Fibroblast of the aortic adventitia (primary cell): ENCODE results near the gene CD200R1L. TPM values are rescaled to one million over a fixed set of nuclear protein-coding genes. Genes with fewer than 3 reads are reported as not detected.

Experiments
- DNase-seq: peaks from one replicate; pipeline ENCODE4 v3.0.0-alpha.2; 2010; ENCODE audit warnings: low read depth
- H3K4me3 ChIP-seq: 2 replicates; pipeline ENCODE4 v1.5.1; 2011; ENCODE audit warnings: low read depth, mild to moderate bottlenecking, control low read depth, low read length, moderate library complexity
- CTCF ChIP-seq: IDR thresholded peaks from 2 replicates; pipeline ENCODE4 v1.5.1; 2011; ENCODE audit warnings: mild to moderate bottlenecking, low read length, control low read depth, inconsistent platforms; ENCODE audit not compliant: insufficient read depth
- total RNA-seq: library from RNA; depleted of rRNA; stranded (reverse); fragments of >200 nt; gene quantifications from 2 replicates; pipeline ENCODE4 v1.2.3, GENCODE V29; 2012; ENCODE audit warnings: low replicate concordance

CD200R1L gene
- total RNA-seq, 1 donor = not detected

DNA sequence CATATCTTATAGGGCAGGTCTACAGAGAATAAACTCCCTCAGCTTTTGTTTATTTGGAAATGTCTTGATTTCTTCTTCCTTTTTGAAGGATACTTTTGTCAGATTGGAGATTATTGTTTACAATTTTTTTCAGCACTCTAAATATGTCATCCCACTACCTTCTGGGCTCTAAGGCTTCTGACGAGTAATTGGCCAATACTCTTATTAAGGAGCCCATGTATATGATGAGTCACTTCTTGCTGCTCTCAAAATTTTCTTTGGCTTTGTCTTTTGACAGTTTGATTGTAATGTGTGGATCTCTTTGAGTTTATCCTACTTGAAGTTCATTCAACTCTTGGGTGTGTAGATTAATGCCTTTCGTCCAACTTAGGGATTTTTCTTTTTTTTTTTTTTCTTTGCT lies 28.9 kb upstream of the CD200R1L start:
- TF ChIP-seq CTCF = no peak
- DNase-seq = no peak
- no peak overlapping the region for H3K4me3 ChIP-seq

DNA sequence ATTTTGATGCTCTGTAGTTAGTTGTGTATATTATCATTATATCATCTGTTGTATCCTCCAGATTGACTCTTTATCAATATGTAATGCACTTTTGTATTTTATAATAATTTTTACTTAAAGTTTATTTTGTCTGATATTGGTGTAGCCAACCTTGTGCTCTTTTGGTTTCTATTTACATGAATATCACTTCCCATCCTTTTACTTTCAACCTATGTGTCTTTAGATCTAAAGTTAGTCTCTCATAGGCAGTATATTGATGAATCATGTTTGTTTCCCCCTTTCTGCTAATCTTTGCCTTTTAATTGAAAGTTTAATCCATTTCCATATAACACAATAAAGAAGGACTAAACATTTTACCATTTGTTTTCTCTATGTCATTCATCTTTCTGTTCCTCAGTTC lies 28.1 kb upstream of the CD200R1L start:
- no peak for DNase-seq
- no peak for TF ChIP-seq CTCF

DNA sequence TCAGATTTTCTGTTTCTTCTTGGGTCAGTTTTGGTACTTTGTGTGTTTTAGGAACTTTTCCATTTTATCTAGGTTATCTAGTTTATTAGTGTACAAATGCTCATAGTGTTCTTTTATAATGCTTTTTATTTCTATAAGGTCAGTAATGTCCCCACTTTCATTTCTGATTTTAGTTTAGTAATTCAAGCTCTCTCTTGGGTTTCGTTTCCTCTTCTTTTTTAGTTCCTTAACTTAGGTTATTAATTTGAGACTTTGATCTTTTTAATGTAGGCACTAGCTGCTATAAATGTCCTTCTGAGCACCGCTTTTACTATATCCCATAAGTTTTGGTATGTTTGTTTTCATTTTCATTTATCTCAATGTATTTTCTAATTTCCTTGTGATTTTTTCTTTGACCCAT lies 27.0 kb upstream of the CD200R1L start:
- TF ChIP-seq CTCF = no peak
- no peak overlapping the region for H3K4me3 ChIP-seq
- DNase-seq = no peak

More for the DNA sequence above, 28.1 kb upstream of the CD200R1L start:
- no peak overlapping the region for H3K4me3 ChIP-seq

GRCh38 chr3:112871735-112872134 lies 25.1 kb upstream of the CD200R1L start:
- no peak overlapping the region for H3K4me3 ChIP-seq
- no peak for TF ChIP-seq CTCF
- no peak for DNase-seq

DNA sequence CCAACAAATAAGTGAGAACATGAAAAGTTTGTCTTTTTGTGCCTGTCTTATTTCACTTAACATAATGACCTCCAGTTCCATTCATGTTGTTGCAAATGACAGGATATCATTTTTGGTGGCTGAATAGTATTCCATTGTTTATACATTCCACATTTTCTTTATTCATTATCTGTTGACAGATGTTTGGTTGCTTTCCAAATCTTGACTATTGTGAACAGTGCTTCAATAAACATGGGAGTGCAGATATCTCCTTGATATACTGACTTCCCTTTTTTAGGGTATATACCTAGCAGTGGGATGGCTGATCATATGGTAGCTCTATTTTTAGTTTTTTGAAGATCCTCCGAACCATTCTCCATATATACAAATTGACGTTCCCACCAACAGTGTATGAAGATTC lies 19.1 kb upstream of the CD200R1L start:
- DNase-seq = no peak
- no peak for TF ChIP-seq CTCF
- H3K4me3 ChIP-seq = no peak overlapping the region

- no peak for DNase-seq
- H3K4me3 ChIP-seq = no peak overlapping the region
- TF ChIP-seq CTCF = no peak
Measured at GRCh38 chr3:112860898-112861297, 14.2 kb upstream of the CD200R1L start.

- TF ChIP-seq CTCF = no peak
- no peak for DNase-seq
Measured at GRCh38 chr3:112858410-112859069, 11.9 kb upstream of the CD200R1L start.

More at GRCh38 chr3:112858410-112859069, 11.9 kb upstream of the CD200R1L start:
- no peak overlapping the region for H3K4me3 ChIP-seq
